H1 (cell line): ENCODE data around the gene ADAM22. TPM values are rescaled to one million over a fixed set of nuclear protein-coding genes. Genes with fewer than 3 reads are reported as not detected.

Experiments used
- CTCF ChIA-PET: fragments of 300-600 bp; sonication (Branson Sonifier 250); formaldehyde crosslinking; loops from one replicate; lab custom pipeline; 2021; ENCODE audit not compliant: partially characterized antibody; lab: Charles Lee
- POLR2A ChIA-PET: fragments of 300-600 bp; sonication (Branson Sonifier 250); formaldehyde crosslinking; loops from one replicate; lab custom pipeline; 2021; ENCODE audit warnings: inconsistent platforms; ENCODE audit not compliant: partially characterized antibody; lab: Charles Lee
- DNase-seq, 2 experiments: peaks; one replicate each; pipeline versions ENCODE4 v3.0.0 to v3.0.0-alpha.2; 2010 to 2022; ENCODE audit warnings: low spot score in 2 of 2, low read depth in 1 of 2, mixed read lengths in 1 of 2
- FAIRE-seq: peaks from 2 replicates; lab custom pipeline; 2011; peaks lifted over from hg19 to GRCh38; lab: Jason Lieb, UNC
- H2AFZ ChIP-seq: 2 replicates; pipeline ENCODE4 v1.8.1; 2012; ENCODE audit warnings: low read length, inconsistent platforms
- H2AK5ac ChIP-seq: 2 replicates; pipeline ENCODE4 v1.6.1; 2013; ENCODE audit warnings: low read depth, low read length
- H2BK120ac ChIP-seq: replicated peaks from 2 replicates; pipeline ENCODE3; 2013; ENCODE audit warnings: low read depth, low read length, inconsistent platforms
- H2BK12ac ChIP-seq: 2 replicates; pipeline ENCODE4 v1.6.1; 2013; ENCODE audit warnings: low read depth, low read length
- H2BK15ac ChIP-seq: 2 replicates; pipeline ENCODE4 v1.6.1; 2013; ENCODE audit warnings: low read length
- H2BK20ac ChIP-seq: 2 replicates; pipeline ENCODE4 v1.6.1; 2013; ENCODE audit warnings: low read length
- H2BK5ac ChIP-seq: 2 replicates; pipeline ENCODE4 v1.6.1; 2013; ENCODE audit warnings: low read depth, low read length
- H3K14ac ChIP-seq: 2 replicates; pipeline ENCODE4 v1.6.1; 2013; ENCODE audit warnings: inconsistent platforms; ENCODE audit not compliant: insufficient read length
- H3K18ac ChIP-seq: 2 replicates; pipeline ENCODE4 v1.6.1; 2013; ENCODE audit warnings: low read length; ENCODE audit errors: extremely low read depth
- H3K23ac ChIP-seq: 2 replicates; pipeline ENCODE4 v1.6.1; 2013; ENCODE audit warnings: inconsistent platforms; ENCODE audit not compliant: insufficient read length
- H3K23me2 ChIP-seq: 2 replicates; pipeline ENCODE4 v1.6.1; 2013; ENCODE audit warnings: low read depth, low read length
- H3K27ac ChIP-seq: 2 replicates; pipeline ENCODE4 v1.6.1; 2011; ENCODE audit warnings: low read depth, low read length, inconsistent platforms
- H3K27me3 ChIP-seq, 4 experiments: replicated peaks in 1 of 4; 1 replicate in 1 of 4; 2 replicates in 3 of 4; pipeline versions ENCODE4 v1.6.1 to v1.8.1; 2011 to 2013; ENCODE audit warnings: low read length in 3 of 4, mild to moderate bottlenecking in 3 of 4, inconsistent platforms in 2 of 4, mixed read lengths in 2 of 4, moderate library complexity in 1 of 4; ENCODE audit not compliant: control insufficient read depth in 3 of 4, insufficient read depth in 3 of 4; ENCODE audit errors: extremely low read depth in 1 of 4
- H3K36me3 ChIP-seq, 4 experiments: 2 replicates each; pipeline versions ENCODE4 v1.6.1 to v1.8.1; 2011 to 2013; ENCODE audit warnings: mild to moderate bottlenecking in 4 of 4, low read length in 3 of 4, moderate library complexity in 2 of 4, control low read depth in 1 of 4, inconsistent platforms in 1 of 4; ENCODE audit not compliant: insufficient read depth in 4 of 4, control insufficient read depth in 2 of 4
- H3K4ac ChIP-seq: replicated peaks from 2 replicates; pipeline ENCODE3; 2013; ENCODE audit warnings: low read length, low read depth, mixed read lengths, inconsistent platforms; ENCODE audit not compliant: insufficient read length
- H3K4me1 ChIP-seq, 4 experiments: replicated peaks in 1 of 4; 1 replicate in 1 of 4; 2 replicates in 3 of 4; pipeline versions ENCODE4 v1.6.1 to v1.8.1; 2011 to 2013; ENCODE audit warnings: low read length in 3 of 4, inconsistent platforms in 2 of 4, mixed read lengths in 1 of 4; ENCODE audit not compliant: insufficient read depth in 4 of 4, control insufficient read depth in 3 of 4
- H3K4me2 ChIP-seq, 2 experiments: 2 replicates each; pipeline versions ENCODE4 v1.6.1 to v1.8.1; 2011 to 2013; ENCODE audit warnings: low read depth in 2 of 2, low read length in 2 of 2, control low read depth in 1 of 2, inconsistent platforms in 1 of 2, mild to moderate bottlenecking in 1 of 2; ENCODE audit not compliant: insufficient read depth in 1 of 2
- H3K4me3 ChIP-seq, 4 experiments: fragments of 200-600, 300-600 bp in 1 of 4; sonication (generic), shearing (Covaris generic), sonication (Bioruptor Twin) in 1 of 4; 2 replicates each; pipeline versions ENCODE4 v1.5.1 to v1.8.1; 2011 to 2016; ENCODE audit warnings: low read length in 4 of 4, low read depth in 3 of 4, control low read depth in 2 of 4, inconsistent platforms in 2 of 4, mild to moderate bottlenecking in 2 of 4, mixed read lengths in 1 of 4, moderate library complexity in 1 of 4; ENCODE audit not compliant: insufficient read depth in 2 of 4; ENCODE audit errors: extremely low read depth in 1 of 4
- H3K56ac ChIP-seq: replicated peaks from 2 replicates; pipeline ENCODE3; 2013; ENCODE audit warnings: low read depth, mild to moderate bottlenecking, mixed read lengths, low read length, inconsistent platforms; ENCODE audit not compliant: insufficient read length
- H3K79me1 ChIP-seq: 2 replicates; pipeline ENCODE4 v1.6.1; 2013; ENCODE audit warnings: low read depth, low read length, control low read depth
- H3K79me2 ChIP-seq, 2 experiments: 2 replicates each; pipeline versions ENCODE4 v1.6.1 to v1.8.1; 2012 to 2013; ENCODE audit warnings: low read length in 2 of 2, mild to moderate bottlenecking in 2 of 2, inconsistent platforms in 1 of 2; ENCODE audit not compliant: insufficient read depth in 2 of 2, control insufficient read depth in 1 of 2
- H3K9ac ChIP-seq, 4 experiments: replicated peaks in 1 of 4; 1 replicate in 1 of 4; 2 replicates in 3 of 4; pipeline versions ENCODE4 v1.6.1 to v1.8.1; 2011 to 2013; ENCODE audit warnings: low read depth in 3 of 4, low read length in 3 of 4, control low read depth in 2 of 4, mild to moderate bottlenecking in 2 of 4, moderate library complexity in 2 of 4, inconsistent platforms in 1 of 4; ENCODE audit errors: extremely low read depth in 1 of 4
- H3K9me3 ChIP-seq, 2 experiments: 2 replicates each; pipeline versions ENCODE4 v1.6.1 to v1.8.1; 2012 to 2013; ENCODE audit warnings: mild to moderate bottlenecking in 2 of 2, moderate library complexity in 2 of 2, control low read depth in 1 of 2, inconsistent platforms in 1 of 2, low read depth in 1 of 2, low read length in 1 of 2, mixed read lengths in 1 of 2; ENCODE audit not compliant: insufficient read depth in 2 of 2
- H4K20me1 ChIP-seq, 2 experiments: replicated peaks in 1 of 2; 2 replicates each; pipeline versions ENCODE3 to v1.8.1; 2011 to 2013; ENCODE audit warnings: inconsistent platforms in 2 of 2, low read length in 2 of 2, mild to moderate bottlenecking in 1 of 2; ENCODE audit not compliant: insufficient read depth in 2 of 2, control insufficient read depth in 1 of 2
- H4K5ac ChIP-seq: 2 replicates; pipeline ENCODE4 v1.6.1; 2013; ENCODE audit warnings: low read length, low read depth, mixed read lengths, inconsistent platforms; ENCODE audit not compliant: insufficient read length
- H4K8ac ChIP-seq: 2 replicates; pipeline ENCODE4 v1.8.0; 2013; ENCODE audit warnings: mild to moderate bottlenecking, moderate library complexity, low read length, inconsistent platforms; ENCODE audit not compliant: insufficient read depth; ENCODE audit errors: extremely low read depth
- H4K91ac ChIP-seq: replicated peaks from 2 replicates; pipeline ENCODE3; 2013; ENCODE audit warnings: low read length, mixed read lengths, inconsistent platforms; ENCODE audit not compliant: insufficient read length
- ATF2 ChIP-seq: IDR thresholded peaks from 2 replicates; pipeline ENCODE4 v1.6.1; 2012; ENCODE audit warnings: low read length, inconsistent platforms
- CBX5 ChIP-seq: fragments of 300-800, 300-1000 bp; sonication (generic); IDR thresholded peaks from 2 replicates; pipeline ENCODE4 v1.7.1; 2016; ENCODE audit warnings: antibody characterized with exemption, low read length, low read depth
- EGR1 ChIP-seq: IDR thresholded peaks from 2 replicates; pipeline ENCODE4 v1.6.1; 2011; ENCODE audit warnings: low read depth, low read length, borderline replicate concordance
- WGBS, 2 experiments: shearing (Covaris generic) in 1 of 2; methylation state at CpG; one replicate each; pipeline versions ENCODE4 v1.1.6 to v1.1.7; 2013 to 2015; ENCODE audit warnings: low lambda C conversion rate in 2 of 2, mixed read lengths in 2 of 2, inconsistent platforms in 1 of 2, low coverage in 1 of 2, missing lambda C conversion rate in 1 of 2; ENCODE audit not compliant: insufficient replicate concordance in 2 of 2, insufficient coverage in 1 of 2, insufficient read length in 1 of 2; ENCODE audit errors: extremely low coverage in 1 of 2, missing lambda C conversion rate in 1 of 2; 5-methylcytosine and 5-hydroxymethylcytosine counted together
- polyA plus RNA-seq, 7 experiments: library from polyadenylated mRNA; depleted of rRNA in 3 of 7; stranded (reverse) in 5 of 7; unstranded in 2 of 7; fragments of >200 nt in 5 of 7; fragments of 200-250 nt in 2 of 7; gene quantifications; 1 replicate in 5 of 7; 2 replicates in 1 of 7; 4 replicates in 1 of 7; pipeline versions ENCODE4 v1.2.1 to v1.2.3, GENCODE V29; 2011 to 2013; ENCODE audit warnings: missing spikeins in 2 of 7, mixed read lengths in 2 of 7
- total RNA-seq: library from RNA; stranded (reverse); fragmentation: NEBNext Ultra II Directional; extraction: Animal tissue kit (Norgen Biotek cat#: 25700); gene quantifications from 2 replicates; pipeline ENCODE4 v1.2.1, GENCODE V29; 2021

Gene ADAM22
- total and polyA plus RNA-seq, 2 of the 8 experiments (the other 6 are each of a cell fraction or from before 2014, with no cell fraction given): 4.6 to 21.4 TPM

- no peaks in the 10 kb centered on the region for H3K79me2 ChIP-seq
- no peak overlapping the region for H4K5ac ChIP-seq
- no peak overlapping the region for H3K18ac ChIP-seq
- no peak overlapping the region for H4K91ac ChIP-seq
- no peak for TF ChIP-seq CBX5
- TF ChIP-seq EGR1: no peak
- TF ChIP-seq ATF2: no peak
- H2BK12ac ChIP-seq: no peak overlapping the region
- H3K4me1 ChIP-seq: no peaks in the 10 kb centered on the region
- no peaks in the 10 kb centered on the region for H4K20me1 ChIP-seq
- no peak overlapping the region for H2AFZ ChIP-seq
- H3K36me3 ChIP-seq: 0 out of 8 replicates have a peak, but pooled peaks cover 0 to 3% (median 0%) of the 10 kb centered on the region in 4 experiments
- no peak overlapping the region for H2BK120ac ChIP-seq
- H3K4ac ChIP-seq: no peak overlapping the region
- no peak overlapping the region for H2BK15ac ChIP-seq
- no peak overlapping the region for H3K4me2 ChIP-seq
- no peak overlapping the region for H2BK5ac ChIP-seq
- no peak overlapping the region for H3K23ac ChIP-seq
- H3K23me2 ChIP-seq: no peaks in the 10 kb centered on the region
- no peaks in the 10 kb centered on the region for H3K79me1 ChIP-seq
- no peak overlapping the region for H2AK5ac ChIP-seq
- FAIRE-seq (no peak), DNase-seq (no peak)
- whole genome bisulfite sequencing, 2 experiments: 80% methylated on average over 1 of the region's 1 CpG; no CpG with 5 or more reads in 1 of the 2 experiments
- no peak overlapping the region for H3K4me3 ChIP-seq
- H3K27ac ChIP-seq: no peak overlapping the region
- no peak overlapping the region for H3K9ac ChIP-seq
- POLR2A ChIA-PET: no interaction called here
- no peak overlapping the region for H3K56ac ChIP-seq
- H4K8ac ChIP-seq: no peak overlapping the region
- no peaks in the 10 kb centered on the region for H3K9me3 ChIP-seq
- H2BK20ac ChIP-seq: no peak overlapping the region
- no peaks in the 10 kb centered on the region for H3K27me3 ChIP-seq
- H3K14ac ChIP-seq: no peak overlapping the region
- CTCF ChIA-PET: no interaction called here
Observed at GRCh38 chr7:88147949-88148348, 213.9 kb downstream of the ADAM22 start.
